SK-N-SH treated with all-trans-retinoic acid at 6 μM for 48 hours (cell line): ENCODE data around the gene WIPF2.
"Not testable (repeated sequence)": the region's sequence is repeated elsewhere in the genome, so short reads cannot be mapped to it uniquely, and the experiment has no call there.

Experiments used
- ARNTL ChIP-seq: fragments of 450-650 bp; formaldehyde crosslinking; IDR thresholded peaks from 2 replicates; pipeline ENCODE4 v1.5.0; 2020; ENCODE audit warnings: low read depth, mild to moderate bottlenecking, moderate library complexity, borderline replicate concordance
- GLIS3 ChIP-seq: fragments of 250-450 bp; sonication (Bioruptor Pico); IDR thresholded peaks from 2 replicates; pipeline ENCODE4 v1.5.0; 2020; ENCODE audit warnings: mild to moderate bottlenecking, moderate library complexity
- ISL1 ChIP-seq: fragments of 250-450 bp; sonication (Bioruptor Pico); IDR thresholded peaks from 2 replicates; pipeline ENCODE4 v2.1.2; 2022; ENCODE audit warnings: mild to moderate bottlenecking, moderate library complexity
- PPARA ChIP-seq: fragments of 250-450 bp; sonication (Bioruptor Pico); IDR thresholded peaks from 2 replicates; pipeline ENCODE4 v1.5.0; 2020; ENCODE audit warnings: mild to moderate bottlenecking, borderline replicate concordance
- RARB ChIP-seq: fragments of 250-450 bp; sonication (Bioruptor Pico); IDR thresholded peaks from 2 replicates; pipeline ENCODE4 v1.8.0; 2021; ENCODE audit warnings: mild to moderate bottlenecking, moderate library complexity
- ZC3H10 ChIP-seq: fragments of 250-450 bp; sonication (Bioruptor Pico); IDR thresholded peaks from 2 replicates; pipeline ENCODE4 v1.5.1; 2021; ENCODE audit warnings: mild to moderate bottlenecking, moderate library complexity
- ZFP3 ChIP-seq: fragments of 250-450 bp; sonication (Bioruptor Pico); IDR thresholded peaks from 2 replicates; pipeline ENCODE4 v1.5.0; 2020; ENCODE audit warnings: mild to moderate bottlenecking, moderate library complexity
- ZFP30 ChIP-seq: fragments of 450-650 bp; formaldehyde crosslinking; IDR thresholded peaks from 2 replicates; pipeline ENCODE4 v1.5.0; 2022; ENCODE audit warnings: mild to moderate bottlenecking, moderate library complexity
- ZNF70 ChIP-seq: fragments of 450-650 bp; formaldehyde crosslinking; IDR thresholded peaks from 2 replicates; pipeline ENCODE4 v1.5.0; 2020; ENCODE audit warnings: mild to moderate bottlenecking, moderate library complexity
- TF ChIP-seq, protein P1 (sequence below): fragments of 250-450 bp; sonication (Bioruptor Pico); IDR thresholded peaks from 2 replicates; pipeline ENCODE4 v1.5.1; 2020; ENCODE audit warnings: low read depth, mild to moderate bottlenecking, moderate library complexity
- TF ChIP-seq, protein P2 (sequence below): fragments of 250-450 bp; sonication (Bioruptor Pico); IDR thresholded peaks from 2 replicates; pipeline ENCODE4 v1.8.0; 2020; ENCODE audit warnings: mild to moderate bottlenecking, moderate library complexity, borderline replicate concordance

DNA sequence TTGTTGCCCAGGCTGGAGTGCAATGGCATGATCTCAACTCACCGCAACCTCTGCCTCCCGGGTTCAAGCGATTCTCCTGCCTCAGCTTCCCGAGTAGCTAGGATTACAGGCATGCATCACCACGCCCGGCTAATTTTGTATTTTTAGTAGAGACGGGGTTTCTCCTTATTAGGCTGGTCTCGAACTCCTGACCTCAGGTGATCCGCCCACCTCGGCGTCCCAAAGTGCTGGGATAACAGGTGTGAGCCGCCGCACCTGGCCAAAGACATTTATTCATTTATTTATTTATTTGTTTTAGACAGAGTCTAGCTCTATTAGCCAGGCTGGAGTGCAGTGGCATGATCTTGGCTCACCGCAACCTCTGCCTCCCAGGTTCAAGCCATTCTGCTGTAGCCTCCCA, 10.0 kb downstream of the WIPF2 start:
- not testable (repeated sequence) for TF ChIP-seq ZNF70, ARNTL, ZFP3, RARB, PPARA, GLIS3, ZFP30, ZC3H10, ISL1 (CRISPR knock-in tag)
- TF ChIP-seq, protein P1, sequence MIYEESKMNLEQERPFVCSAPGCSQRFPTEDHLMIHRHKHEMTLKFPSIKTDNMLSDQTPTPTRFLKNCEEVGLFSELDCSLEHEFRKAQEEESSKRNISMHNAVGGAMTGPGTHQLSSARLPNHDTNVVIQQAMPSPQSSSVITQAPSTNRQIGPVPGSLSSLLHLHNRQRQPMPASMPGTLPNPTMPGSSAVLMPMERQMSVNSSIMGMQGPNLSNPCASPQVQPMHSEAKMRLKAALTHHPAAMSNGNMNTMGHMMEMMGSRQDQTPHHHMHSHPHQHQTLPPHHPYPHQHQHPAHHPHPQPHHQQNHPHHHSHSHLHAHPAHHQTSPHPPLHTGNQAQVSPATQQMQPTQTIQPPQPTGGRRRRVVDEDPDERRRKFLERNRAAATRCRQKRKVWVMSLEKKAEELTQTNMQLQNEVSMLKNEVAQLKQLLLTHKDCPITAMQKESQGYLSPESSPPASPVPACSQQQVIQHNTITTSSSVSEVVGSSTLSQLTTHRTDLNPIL (CRISPR knock-in tag): not testable (repeated sequence)
- TF ChIP-seq, protein P2, sequence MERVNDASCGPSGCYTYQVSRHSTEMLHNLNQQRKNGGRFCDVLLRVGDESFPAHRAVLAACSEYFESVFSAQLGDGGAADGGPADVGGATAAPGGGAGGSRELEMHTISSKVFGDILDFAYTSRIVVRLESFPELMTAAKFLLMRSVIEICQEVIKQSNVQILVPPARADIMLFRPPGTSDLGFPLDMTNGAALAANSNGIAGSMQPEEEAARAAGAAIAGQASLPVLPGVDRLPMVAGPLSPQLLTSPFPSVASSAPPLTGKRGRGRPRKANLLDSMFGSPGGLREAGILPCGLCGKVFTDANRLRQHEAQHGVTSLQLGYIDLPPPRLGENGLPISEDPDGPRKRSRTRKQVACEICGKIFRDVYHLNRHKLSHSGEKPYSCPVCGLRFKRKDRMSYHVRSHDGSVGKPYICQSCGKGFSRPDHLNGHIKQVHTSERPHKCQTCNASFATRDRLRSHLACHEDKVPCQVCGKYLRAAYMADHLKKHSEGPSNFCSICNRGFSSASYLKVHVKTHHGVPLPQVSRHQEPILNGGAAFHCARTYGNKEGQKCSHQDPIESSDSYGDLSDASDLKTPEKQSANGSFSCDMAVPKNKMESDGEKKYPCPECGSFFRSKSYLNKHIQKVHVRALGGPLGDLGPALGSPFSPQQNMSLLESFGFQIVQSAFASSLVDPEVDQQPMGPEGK: not testable (repeated sequence)
